Fibroblast of lung (primary cell): ENCODE measurements around the gene ASB15. TPM values are rescaled to one million over a fixed set of nuclear protein-coding genes. Genes with fewer than 3 reads are reported as not detected.

Source experiments
- DNase-seq, 2 donors: peaks; one replicate each; pipeline versions ENCODE4 v3.0.0 to v3.0.0-alpha.2; 2010; ENCODE audit warnings: low read depth in 2 of 2
- H2AFZ ChIP-seq: 2 replicates; pipeline ENCODE4 v1.5.1; 2012; ENCODE audit warnings: low read length, control low read depth, inconsistent platforms
- H3K27ac ChIP-seq: 2 replicates; pipeline ENCODE4 v1.5.1; 2011; ENCODE audit warnings: low read length, control low read depth; ENCODE audit not compliant: insufficient read depth
- H3K27me3 ChIP-seq: 2 replicates; pipeline ENCODE4 v1.5.1; 2011; ENCODE audit warnings: mild to moderate bottlenecking, low read length; ENCODE audit not compliant: control insufficient read depth, insufficient read depth
- H3K36me3 ChIP-seq: 2 replicates; pipeline ENCODE4 v1.5.1; 2011; ENCODE audit warnings: low read length; ENCODE audit not compliant: control insufficient read depth, insufficient read depth
- H3K4me1 ChIP-seq: 2 replicates; pipeline ENCODE4 v1.5.1; 2011; ENCODE audit warnings: low read length; ENCODE audit not compliant: control insufficient read depth, insufficient read depth; ENCODE audit errors: extremely low read depth
- H3K4me2 ChIP-seq: 2 replicates; pipeline ENCODE4 v1.5.1; 2011; ENCODE audit warnings: low read length, control low read depth; ENCODE audit not compliant: insufficient read depth; ENCODE audit errors: extremely low read depth
- H3K4me3 ChIP-seq, 4 experiments: fragments of 200-600 bp in 1 of 4; sonication (generic) in 1 of 4; replicated peaks in 1 of 4; 2 replicates each; pipeline ENCODE4 v1.5.1; 2011 to 2016; ENCODE audit warnings: low read length in 4 of 4, low read depth in 3 of 4, mild to moderate bottlenecking in 3 of 4, control low read depth in 2 of 4, inconsistent platforms in 1 of 4, mixed read lengths in 1 of 4; ENCODE audit not compliant: insufficient read depth in 1 of 4; ENCODE audit errors: control extremely low read depth in 1 of 4
- H3K79me2 ChIP-seq: 2 replicates; pipeline ENCODE4 v1.5.1; 2012; ENCODE audit warnings: mild to moderate bottlenecking, low read length, inconsistent platforms; ENCODE audit not compliant: control insufficient read depth, insufficient read depth
- H3K9ac ChIP-seq: 2 replicates; pipeline ENCODE4 v1.5.1; 2011; ENCODE audit warnings: mild to moderate bottlenecking, low read length, control low read depth; ENCODE audit not compliant: insufficient read depth
- H3K9me3 ChIP-seq: 2 replicates; pipeline ENCODE4 v1.5.1; 2012; ENCODE audit warnings: low read depth, low read length; ENCODE audit not compliant: control insufficient read depth, insufficient read depth
- H4K20me1 ChIP-seq: 2 replicates; pipeline ENCODE4 v1.5.1; 2011; ENCODE audit warnings: low read length; ENCODE audit not compliant: control insufficient read depth, insufficient read depth; ENCODE audit errors: extremely low read depth
- EZH2 ChIP-seq: IDR thresholded peaks from 2 replicates; pipeline ENCODE4 v1.5.1; 2012; ENCODE audit warnings: low read length, control low read depth, mild to moderate bottlenecking; ENCODE audit errors: missing control alignments
- polyA plus RNA-seq, 2 donors: library from polyadenylated mRNA; depleted of rRNA in 1 of 2; stranded (reverse) in 1 of 2; unstranded in 1 of 2; fragments of >200 nt; gene quantifications; 2 replicates each; pipeline ENCODE4 v1.2.1, GENCODE V29; 2011 to 2012; ENCODE audit warnings: missing spikeins in 1 of 2
- total RNA-seq: library from RNA; depleted of rRNA; stranded (reverse); fragments of >200 nt; gene quantifications from 2 replicates; pipeline ENCODE4 v1.2.1, GENCODE V29; 2014
- TF ChIP-seq, protein P1 (sequence below), 2 donors: IDR thresholded peaks in 1 of 2; conservative IDR thresholded peaks in 1 of 2; 1 replicate in 1 of 2; 2 replicates in 1 of 2; pipeline ENCODE4 v1.5.1; 2011 to 2012; ENCODE audit warnings: low read length in 2 of 2, control low read depth in 1 of 2, inconsistent platforms in 1 of 2, low read depth in 1 of 2, mild to moderate bottlenecking in 1 of 2

The ASB15 gene
- total and polyA plus RNA-seq, 2 donors (not counting 1 experiment from before 2014, with no cell fraction given), result not detected

DNA sequence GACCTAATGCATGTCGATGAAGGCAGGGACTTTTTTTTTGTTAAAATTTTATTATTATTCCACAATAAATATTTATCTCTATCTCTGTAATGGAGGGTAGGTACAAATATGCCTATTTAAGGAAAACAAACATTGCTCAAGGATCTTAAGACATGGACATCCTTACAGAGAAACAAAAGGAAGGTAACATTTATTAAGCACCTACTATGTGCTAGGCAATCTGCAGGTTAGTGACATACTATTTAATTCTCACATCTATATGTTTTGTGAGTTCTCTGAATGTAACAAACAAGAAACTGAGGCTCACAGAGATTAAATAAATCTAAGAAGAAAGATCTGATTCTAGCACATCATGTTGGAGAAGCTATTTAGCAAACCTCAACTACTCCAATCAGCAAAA, 86.1 kb downstream of the ASB15 start:
- TF ChIP-seq, protein P1, sequence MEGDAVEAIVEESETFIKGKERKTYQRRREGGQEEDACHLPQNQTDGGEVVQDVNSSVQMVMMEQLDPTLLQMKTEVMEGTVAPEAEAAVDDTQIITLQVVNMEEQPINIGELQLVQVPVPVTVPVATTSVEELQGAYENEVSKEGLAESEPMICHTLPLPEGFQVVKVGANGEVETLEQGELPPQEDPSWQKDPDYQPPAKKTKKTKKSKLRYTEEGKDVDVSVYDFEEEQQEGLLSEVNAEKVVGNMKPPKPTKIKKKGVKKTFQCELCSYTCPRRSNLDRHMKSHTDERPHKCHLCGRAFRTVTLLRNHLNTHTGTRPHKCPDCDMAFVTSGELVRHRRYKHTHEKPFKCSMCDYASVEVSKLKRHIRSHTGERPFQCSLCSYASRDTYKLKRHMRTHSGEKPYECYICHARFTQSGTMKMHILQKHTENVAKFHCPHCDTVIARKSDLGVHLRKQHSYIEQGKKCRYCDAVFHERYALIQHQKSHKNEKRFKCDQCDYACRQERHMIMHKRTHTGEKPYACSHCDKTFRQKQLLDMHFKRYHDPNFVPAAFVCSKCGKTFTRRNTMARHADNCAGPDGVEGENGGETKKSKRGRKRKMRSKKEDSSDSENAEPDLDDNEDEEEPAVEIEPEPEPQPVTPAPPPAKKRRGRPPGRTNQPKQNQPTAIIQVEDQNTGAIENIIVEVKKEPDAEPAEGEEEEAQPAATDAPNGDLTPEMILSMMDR (conservative IDR thresholded peaks at IDR 0.05 in 1 of 2, IDR thresholded peaks at IDR 0.05 in 1 of 2; ENCODE audit: low read depth in 1 of 2, low read length in 2 of 2), result no peak
- no peak for TF ChIP-seq EZH2
- H3K36me3 ChIP-seq, result peaks cover 4% of the 10 kb centered on the region

More for the DNA sequence above, 86.1 kb downstream of the ASB15 start:
- no peak for DNase-seq
- Histone ChIP-seq H3K9ac (no peak overlapping the region), H2AFZ (no peak overlapping the region), H3K4me1 (no peaks in the 10 kb centered on the region), H3K4me3 (no peak overlapping the region), H3K9me3 (no peaks in the 10 kb centered on the region), H3K79me2 (no peaks in the 10 kb centered on the region), H3K4me2 (no peak overlapping the region), H3K27ac (no peak overlapping the region), H4K20me1 (no peaks in the 10 kb centered on the region), H3K27me3 (no peaks in the 10 kb centered on the region)

Other genes starting within 250 kb of the ASB15 start
- gene IQUB, start 67.2 kb upstream of the ASB15 start, total RNA-seq, result 0.77 and 0.83 TPM in 2 replicates
- gene IQUB, start 67.2 kb upstream of the ASB15 start, polyA plus RNA-seq, result 0.03 and 0.09 TPM in 2 replicates
- 31.1 and 45.4 TPM in 2 replicates for gene NDUFA5, start 44.0 kb upstream of the ASB15 start, total RNA-seq
- 26.0 and 35.8 TPM in 2 replicates for gene NDUFA5, start 44.0 kb upstream of the ASB15 start, polyA plus RNA-seq
- not detected in 2 replicates for gene LMOD2, start 54.0 kb downstream of the ASB15 start, total RNA-seq
- gene LMOD2, start 54.0 kb downstream of the ASB15 start, polyA plus RNA-seq, result not detected in 2 replicates
- 12.1 and 15.4 TPM in 2 replicates for gene WASL, start 147.2 kb downstream of the ASB15 start, total RNA-seq
- 18.0 and 21.0 TPM in 2 replicates for gene WASL, start 147.2 kb downstream of the ASB15 start, polyA plus RNA-seq
- gene HYAL4, start 243.3 kb downstream of the ASB15 start, total RNA-seq, result not detected in 2 replicates
- gene HYAL4, start 243.3 kb downstream of the ASB15 start, polyA plus RNA-seq, result not detected in 2 replicates